Measurements from ENCODE around the gene OR1I1.

Gene OR1I1

GRCh38 chr19:15114153-15114540, 32.1 kb downstream of the OR1I1 start:
- intact Hi-C loops (cut with DNase I): no loop called here
- DNase-seq: peak in 2 of 42 donors; percentile 10 to 61

- peak in 27 of 42 donors; percentile 24 to 75 (median 47) for DNase-seq
- intact Hi-C loops (cut with DNase I): no loop called here
Observed at GRCh38 chr19:15115080-15115479, 33.1 kb downstream of the OR1I1 start.

- intact Hi-C loops (cut with DNase I): no loop called here
- DNase-seq: no peak
Observed at GRCh38 chr19:15115762-15116615, 34.0 kb downstream of the OR1I1 start.

GRCh38 chr19:15116856-15117255, 34.8 kb downstream of the OR1I1 start:
- intact Hi-C loops (cut with DNase I): no loop called here
- DNase-seq: no peak

GRCh38 chr19:15118248-15118647, 36.2 kb downstream of the OR1I1 start:
- intact Hi-C loops (cut with DNase I): no loop called here

GRCh38 chr19:15118789-15119494, 36.9 kb downstream of the OR1I1 start:
- no peak for DNase-seq
- intact Hi-C loops (cut with DNase I): no loop called here

More at GRCh38 chr19:15118248-15118647, 36.2 kb downstream of the OR1I1 start:
- no peak for DNase-seq

GRCh38 chr19:15120135-15121026, 38.4 kb downstream of the OR1I1 start:
- DNase-seq: no peak
- intact Hi-C loops (cut with DNase I): loop anchor here (10.0 kb wide), 1 partner anchor 324 kb away; the partner anchor contains the start of gene WIZ

GRCh38 chr19:15122331-15123030, 40.5 kb downstream of the OR1I1 start:
- no peak for DNase-seq
- intact Hi-C loops (cut with DNase I): loop anchor here (10.0 kb wide), 1 partner anchor 322 kb away; the partner anchor contains the start of gene WIZ

- intact Hi-C loops (cut with DNase I): loop anchor here (10.0 kb wide), 1 partner anchor 322 kb away; the partner anchor contains the start of gene WIZ
Observed at GRCh38 chr19:15123031-15123890, 41.2 kb downstream of the OR1I1 start.

GRCh38 chr19:15123900-15124299, 41.9 kb downstream of the OR1I1 start:
- peak in 41 of 42 donors; percentile 45 to 88 (median 71) for DNase-seq
- intact Hi-C loops (cut with DNase I): loop anchor here (10.0 kb wide), 1 partner anchor 321 kb away; the partner anchor contains the start of gene WIZ

More at GRCh38 chr19:15123031-15123890, 41.2 kb downstream of the OR1I1 start:
- DNase-seq: no peak

GRCh38 chr19:15124572-15125231, 42.7 kb downstream of the OR1I1 start:
- peak in 11 of 42 donors; percentile 5 to 81 (median 39) for DNase-seq
- intact Hi-C loops (cut with DNase I): loop anchor here (10.0 kb wide), 1 partner anchor 320 kb away; the partner anchor contains the start of gene WIZ

GRCh38 chr19:15125232-15126067, 43.4 kb downstream of the OR1I1 start:
- intact Hi-C loops (cut with DNase I): loop anchor here (10.0 kb wide), 1 partner anchor 319 kb away; the partner anchor contains the start of gene WIZ
- DNase-seq: peak; percentile 94 to 99 (median 98)

- intact Hi-C loops (cut with DNase I): loop anchor here (10.0 kb wide), 1 partner anchor 318 kb away; the partner anchor contains the start of gene WIZ
Observed at GRCh38 chr19:15126131-15126910, 44.3 kb downstream of the OR1I1 start.

GRCh38 chr19:15128162-15128770, 46.3 kb downstream of the OR1I1 start:
- no peak for DNase-seq
- intact Hi-C loops (cut with DNase I): loop anchor here (10.0 kb wide), 1 partner anchor 317 kb away; the partner anchor contains the start of gene WIZ

More at GRCh38 chr19:15126131-15126910, 44.3 kb downstream of the OR1I1 start:
- no peak for DNase-seq

Measured in head of caudate nucleus (tissue), 42 donors.